Omental fat pad (tissue), 4 donors: ENCODE measurements around the gene SCN1A. TPM values are rescaled to one million over a fixed set of nuclear protein-coding genes. Genes with fewer than 3 reads are reported as not detected.

Experiments used
- ATAC-seq: fragments of 150-250 bp; one replicate; pipeline ENCODE4 v1.9.1; 2016; ENCODE audit warnings: mild to moderate bottlenecking, moderate library complexity; ENCODE audit not compliant: low FRiP score
- DNase-seq: peaks from one replicate; pipeline ENCODE4 v3.0.0-alpha.2; 2019; ENCODE audit warnings: low spot score
- CTCF ChIP-seq, 3 donors: fragments of 450-650 bp; IDR thresholded peaks; one replicate each; pipeline ENCODE4 v1.5.1; 2016 to 2017; ENCODE audit warnings: antibody characterized with exemption in 3 of 3, mild to moderate bottlenecking in 3 of 3, moderate library complexity in 2 of 3
- total RNA-seq, 4 donors: library from RNA; depleted of rRNA; stranded (reverse); fragments of >200 nt; gene quantifications; one replicate each; pipeline ENCODE4 v1.1.0, GENCODE V29; 2016

Gene SCN1A
- total RNA-seq, 4 donors from 2014 or later, result 0.09 TPM; not detected in 3

- TF ChIP-seq CTCF (IDR thresholded peaks at IDR 0.05), result no peak
- no peak for DNase-seq
- no peak for ATAC-seq
Measured at GRCh38 chr2:166125557-166125956, 2.3 kb downstream of the SCN1A start.

GRCh38 chr2:166118180-166118579 is 9.6 kb downstream of the SCN1A start:
- ATAC-seq, result no peak
- TF ChIP-seq CTCF (IDR thresholded peaks at IDR 0.05), result no peak
- DNase-seq, result no peak

- ATAC-seq, result no peak
- no peak for TF ChIP-seq CTCF (IDR thresholded peaks at IDR 0.05)
- DNase-seq, result no peak
Measured at GRCh38 chr2:166117491-166117890, 10.3 kb downstream of the SCN1A start.

- DNase-seq (no peak), ATAC-seq (no peak)
- no peak for TF ChIP-seq CTCF (IDR thresholded peaks at IDR 0.05)
Measured at GRCh38 chr2:166115589-166115988, 12.2 kb downstream of the SCN1A start.

GRCh38 chr2:166112193-166112605 is 15.6 kb downstream of the SCN1A start:
- ATAC-seq, result no peak
- DNase-seq, result no peak
- TF ChIP-seq CTCF (IDR thresholded peaks at IDR 0.05), result no peak

- TF ChIP-seq CTCF (IDR thresholded peaks at IDR 0.05), result no peak
- DNase-seq (no peak), ATAC-seq (no peak)
Measured at GRCh38 chr2:166106431-166107015, 21.3 kb downstream of the SCN1A start.

- TF ChIP-seq CTCF (IDR thresholded peaks at IDR 0.05), result no peak
- no peak for DNase-seq
- ATAC-seq, result no peak
Measured at GRCh38 chr2:166104773-166105172, 23.0 kb downstream of the SCN1A start.
